ENCODE results near the gene ARID2. TPM values are rescaled to one million over a fixed set of nuclear protein-coding genes. Genes with fewer than 3 reads are reported as not detected.

ARID2 gene
- total and polyA plus RNA-seq, 2 experiments from 2014 or later: 26.5 to 54.9 TPM

- no peak for TF ChIP-seq CTCF (conservative IDR thresholded peaks at IDR 0.05; ENCODE audit: low read depth in 2 of 2)
- no peak for TF ChIP-seq EZH2 (IDR thresholded peaks at IDR 0.05; ENCODE audit: low read depth, unreplicated experiment)
- TF ChIP-seq REST (IDR thresholded peaks at IDR 0.05; ENCODE audit: unreplicated experiment): no peak
- TF ChIP-seq CREB1 (CRISPR knock-in tag; IDR thresholded peaks at IDR 0.05; ENCODE audit: low read depth): no peak
These were observed 120.8 kb downstream of the ARID2 start (continued) for GRCh38 chr12:45850302-45850701.

- no peak for ATAC-seq
- Histone ChIP-seq H3K4me1 (ENCODE audit: insufficient read depth) (no peaks in the 10 kb centered on the region), H3K27me3 (ENCODE audit: insufficient read depth) (no peaks in the 10 kb centered on the region), H3F3A (replicated peaks; ENCODE audit: low read depth) (no peaks in the 10 kb centered on the region), H3K36me3 (ENCODE audit: insufficient read depth) (peaks cover 23% of the 10 kb centered on the region), H2AFZ (no peak overlapping the region), H4K20me1 (replicated peaks; ENCODE audit: insufficient read depth) (peaks cover 3% of the 10 kb centered on the region), H3K9me2 (ENCODE audit: insufficient read depth) (no peaks in the 10 kb centered on the region), H3K4me3 (no peak overlapping the region), H3K4me2 (no peak overlapping the region), H3K27ac (ENCODE audit: low read depth) (no peak overlapping the region), H3K79me2 (replicated peaks; ENCODE audit: insufficient read depth) (no peaks in the 10 kb centered on the region)
- H3K36me3 Mint-ChIP-seq (ENCODE audit: low read depth): peaks cover 41% of the 10 kb centered on the region
- DNase-seq (ENCODE audit: low spot score): no peak
- no peaks in the 10 kb centered on the region for H3K4me1 Mint-ChIP-seq
- H3K27me3 Mint-ChIP-seq (ENCODE audit: insufficient read depth, low read depth, poor library complexity): peaks cover 4% of the 10 kb centered on the region
- no peak overlapping the region for H3K4me3 Mint-ChIP-seq
- no peaks in the 10 kb centered on the region for H3K9me3 Mint-ChIP-seq
- no peak overlapping the region for H3K27ac Mint-ChIP-seq
- TF ChIP-seq ZNF114 (CRISPR knock-in tag; IDR thresholded peaks at IDR 0.05) (no peak), JUNB (IDR thresholded peaks at IDR 0.05; ENCODE audit: unreplicated experiment) (no peak), EZH2 (IDR thresholded peaks at IDR 0.05; ENCODE audit: low read depth, unreplicated experiment) (no peak), POLR2AphosphoS5 (IDR thresholded peaks at IDR 0.05; ENCODE audit: low read depth) (no peak), ZNF331 (CRISPR knock-in tag; IDR thresholded peaks at IDR 0.05; ENCODE audit: low read depth) (no peak), CREB1 (CRISPR knock-in tag; IDR thresholded peaks at IDR 0.05; ENCODE audit: low read depth) (no peak), CTCF (conservative IDR thresholded peaks at IDR 0.05; ENCODE audit: low read depth in 2 of 2) (no peak), STAT1 (IDR thresholded peaks at IDR 0.05; ENCODE audit: unreplicated experiment) (no peak), EZH2phosphoT487 (IDR thresholded peaks at IDR 0.05; ENCODE audit: unreplicated experiment) (no peak), REST (IDR thresholded peaks at IDR 0.05; ENCODE audit: unreplicated experiment) (no peak)
These were observed 123.0 kb downstream of the ARID2 start for GRCh38 chr12:45852508-45852907.
